Activated CD4-positive, alpha-beta memory T cell treated with anti-CD3 and anti-CD28 coated beads for 36 hours (primary cell): ENCODE measurements around the gene RAB13. TPM values are rescaled to one million over a fixed set of nuclear protein-coding genes. Genes with fewer than 3 reads are reported as not detected.

Source experiments
- CTCF ChIA-PET: fragments of 350-600 bp; sonication (Branson Sonifier 250); formaldehyde crosslinking; loops from one replicate; lab custom pipeline; 2021; ENCODE audit warnings: antibody characterized with exemption, inconsistent platforms; lab: Charles Lee
- POLR2A ChIA-PET: fragments of 350-600 bp; sonication (Branson Sonifier 250); formaldehyde crosslinking; loops from one replicate; lab custom pipeline; 2021; ENCODE audit warnings: antibody characterized with exemption; lab: Charles Lee
- DNase-seq: peaks from one replicate; pipeline ENCODE4 v3.0.0-alpha.2; 2020
- H3K27ac Mint-ChIP-seq: one replicate; pipeline ENCODE4 v1.8.0; 2021; ENCODE audit warnings: mixed read lengths
- H3K27me3 Mint-ChIP-seq: one replicate; pipeline ENCODE4 v1.8.0; 2021; ENCODE audit warnings: mixed read lengths
- H3K36me3 Mint-ChIP-seq: one replicate; pipeline ENCODE4 v1.8.0; 2021; ENCODE audit warnings: mixed read lengths
- H3K4me1 Mint-ChIP-seq: one replicate; pipeline ENCODE4 v1.8.0; 2021; ENCODE audit warnings: low read depth, mixed read lengths
- H3K4me3 Mint-ChIP-seq: one replicate; pipeline ENCODE4 v1.8.0; 2021; ENCODE audit warnings: mild to moderate bottlenecking, mixed read lengths
- H3K9me3 Mint-ChIP-seq: one replicate; pipeline ENCODE4 v1.8.0; 2021; ENCODE audit warnings: mixed read lengths
- intact Hi-C: fragments of 100-400 bp; cut with micrococcal nuclease; formaldehyde crosslinking; loops from one replicate; pipeline ENCODE4 v1.15.1; 2023
- total RNA-seq, 2 experiments: library from RNA; stranded (reverse); gene quantifications; one replicate each; pipeline ENCODE4 v1.2.3, GENCODE V29; 2021

RAB13 gene
- total RNA-seq, 2 experiments from 2014 or later: 2.9 to 4.1 TPM

DNA sequence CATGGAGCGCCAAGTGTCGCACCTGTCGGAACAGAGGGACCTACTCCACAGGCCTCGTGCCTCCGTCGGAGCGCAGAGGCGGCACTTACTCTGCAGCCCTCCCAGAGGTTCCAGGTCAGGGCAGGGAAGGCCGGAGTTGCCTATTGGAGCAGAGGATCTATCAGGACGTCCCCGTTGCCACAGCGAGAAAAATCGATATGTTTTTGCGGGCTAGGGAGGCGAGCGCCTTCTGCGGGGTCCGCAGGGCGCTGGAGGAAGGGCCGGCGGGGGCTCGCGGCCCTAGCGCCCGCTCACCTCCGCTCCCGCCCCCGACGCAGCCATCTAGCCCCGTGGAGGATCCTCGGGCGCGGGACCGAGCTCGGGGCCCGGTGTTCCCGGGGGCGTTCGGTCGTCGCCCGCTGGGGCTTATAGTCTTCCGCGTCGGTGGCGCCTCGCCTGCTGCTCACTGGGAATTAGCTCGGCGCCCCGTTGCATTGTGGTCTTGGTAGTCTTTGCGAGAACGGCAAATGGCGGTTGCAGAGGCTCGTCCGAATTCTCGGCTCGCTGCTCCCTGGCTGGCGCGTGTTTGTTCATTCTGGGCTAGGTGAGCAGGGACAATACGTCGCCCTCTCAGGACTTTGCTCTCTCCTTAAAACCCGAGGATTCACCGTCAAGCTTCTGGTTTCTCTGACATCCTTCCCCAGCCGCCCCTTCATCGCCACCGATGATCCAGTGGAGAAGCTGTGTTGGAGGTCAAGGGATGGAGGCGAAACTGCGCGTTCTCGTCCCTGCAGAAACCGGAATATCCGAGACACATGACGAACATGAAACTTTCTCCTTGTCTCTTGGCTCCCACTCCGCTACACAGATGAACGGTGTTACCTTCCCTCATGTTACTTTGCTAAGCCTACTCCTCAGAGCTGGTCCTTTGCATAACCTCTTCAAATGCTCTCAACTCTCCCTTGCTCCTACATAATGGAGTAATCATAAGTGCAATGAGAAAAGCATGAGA lies 8.6 kb downstream of the RAB13 start, which contains the start of gene JTB:
Gene JTB, minus strand, starts transcription at position 425 of the 991 bp plus-strand sequence. Its CDS starts 422 bp downstream, at position 3.
- ChIA-PET CTCF (interaction anchor here (0.6 to 3.4 kb wide), 11 partner anchors 9 to 180 kb away, joined by 3 to 44 read pairs (median 4); partner anchors contain the start of genes CREB3L4, DENND4B, RAB13 and RPS27), POLR2A (interaction anchor here (0.6 to 5.0 kb wide), 17 partner anchors 9 to 457 kb away, joined by 3 to 79 read pairs (median 5); partner anchors contain the start of genes CHTOP, CREB3L4, GATAD2B and ILF2)
- H3K27me3 Mint-ChIP-seq: no peaks in the 10 kb centered on the region
- peaks cover 31% of the 10 kb centered on the region for H3K4me1 Mint-ChIP-seq
- DNase-seq: peak; percentile 92
- peak within 1 kb of the TSS; percentile 97 for H3K27ac Mint-ChIP-seq
- intact Hi-C loops: loop anchor here (1.0 kb wide), 4 partner anchors 9 to 19 kb away; partner anchors contain the start of genes CREB3L4, CRTC2, RAB13 and RPS27
- peaks cover 36% of the 10 kb centered on the region for H3K36me3 Mint-ChIP-seq
- peak within 1 kb of the TSS; percentile 90 for H3K4me3 Mint-ChIP-seq
- H3K9me3 Mint-ChIP-seq: no peaks in the 10 kb centered on the region

DNA sequence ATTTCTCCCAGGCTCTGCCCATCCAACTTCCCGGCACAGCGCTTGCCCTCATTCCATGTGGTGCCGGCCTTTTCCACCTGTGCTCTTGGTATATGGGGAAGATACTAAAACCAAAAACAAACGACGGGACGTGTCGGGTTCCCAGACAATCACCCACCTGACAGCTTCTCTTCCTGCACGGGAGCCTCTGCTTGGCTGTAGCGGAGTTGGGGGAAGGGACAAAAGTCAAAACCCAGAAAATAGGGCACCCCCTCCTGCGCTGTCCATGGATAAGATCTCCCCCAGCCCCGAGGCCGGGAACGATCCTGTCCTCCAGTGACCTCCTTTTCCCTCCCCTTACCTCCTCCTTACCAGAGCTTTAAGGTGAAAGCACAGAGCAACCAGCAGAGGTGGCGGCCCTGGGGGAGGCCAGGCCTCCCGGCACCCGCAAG lies 9.3 kb downstream of the RAB13 start:
- H3K36me3 Mint-ChIP-seq: peaks cover 39% of the 10 kb centered on the region
- H3K4me1 Mint-ChIP-seq: peaks cover 38% of the 10 kb centered on the region
- H3K9me3 Mint-ChIP-seq: no peaks in the 10 kb centered on the region
- POLR2A ChIA-PET: interaction anchor here (0.7 to 5.0 kb wide), 11 partner anchors 10 to 343 kb away, joined by 3 to 79 read pairs (median 4); partner anchors contain the start of genes CHTOP, CREB3L4, CRTC2 and GATAD2B
- no peak for DNase-seq
- peak overlapping the region; percentile 90 for H3K4me3 Mint-ChIP-seq
- no peaks in the 10 kb centered on the region for H3K27me3 Mint-ChIP-seq
- H3K27ac Mint-ChIP-seq: peak overlapping the region; percentile 97
- CTCF ChIA-PET: interaction anchor here (1.0 to 3.4 kb wide), 8 partner anchors 9 to 172 kb away, joined by 3 to 44 read pairs (median 8); partner anchors contain the start of genes CREB3L4, DENND4B, RAB13 and RPS27
- intact Hi-C loops: loop anchor here (1.0 kb wide), 4 partner anchors 9 to 19 kb away; partner anchors contain the start of genes CREB3L4, CRTC2, RAB13 and RPS27

DNA sequence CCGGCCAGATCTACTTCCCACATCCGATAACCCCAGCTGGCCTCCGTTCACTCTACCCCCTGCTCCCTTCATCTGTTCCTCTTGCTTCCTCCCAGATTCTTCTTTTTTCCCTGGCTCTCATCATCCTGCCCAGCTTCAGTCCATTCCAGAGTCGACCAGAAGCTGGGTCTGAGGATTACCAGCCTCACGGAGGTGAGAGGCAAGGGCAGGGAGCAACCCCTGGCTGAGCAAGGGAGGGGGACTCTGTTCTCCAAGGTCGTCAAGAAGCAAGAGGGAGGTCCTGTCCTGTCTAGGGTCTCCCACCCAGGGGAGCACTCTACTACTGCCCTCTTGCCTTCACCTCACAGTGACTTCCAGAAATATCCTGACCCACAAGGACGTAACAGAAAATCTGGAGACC lies 12.6 kb downstream of the RAB13 start:
- intact Hi-C loops: no loop called here
- ChIA-PET POLR2A (interaction anchor here (0.8 to 2.3 kb wide), 2 partner anchors 11 to 17 kb away, joined by 3 to 7 read pairs; partner anchors contain the start of gene RPS27), CTCF (interaction anchor here (1.2 to 1.6 kb wide), 2 partner anchors 13 to 27 kb away, joined by 5 read pairs; partner anchors contain the start of genes DENND4B and RAB13)
- Mint-ChIP-seq H3K9me3 (no peaks in the 10 kb centered on the region), H3K4me3 (no peak overlapping the region), H3K4me1 (peaks cover 38% of the 10 kb centered on the region), H3K27ac (no peak overlapping the region), H3K27me3 (no peaks in the 10 kb centered on the region), H3K36me3 (peaks cover 39% of the 10 kb centered on the region)
- DNase-seq: no peak

DNA sequence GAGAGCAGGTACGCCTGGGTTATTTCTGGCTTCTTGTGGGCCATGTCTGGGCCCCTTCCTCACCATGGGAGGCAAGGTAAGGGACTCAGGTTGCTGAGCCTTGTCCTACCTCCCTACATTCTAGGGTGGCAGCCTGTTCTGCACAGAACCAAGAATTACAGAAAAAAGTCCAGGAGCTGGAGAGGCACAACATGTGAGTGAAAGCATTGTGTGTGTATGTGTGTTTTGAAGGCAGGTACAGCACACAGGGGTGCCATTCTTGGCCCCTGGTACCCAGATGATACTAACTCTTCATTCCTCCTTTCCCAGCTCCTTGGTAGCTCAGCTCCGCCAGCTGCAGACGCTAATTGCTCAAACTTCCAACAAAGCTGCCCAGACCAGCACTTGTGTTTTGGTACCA lies 13.1 kb downstream of the RAB13 start:
- H3K4me3 Mint-ChIP-seq: no peak overlapping the region
- H3K36me3 Mint-ChIP-seq: peaks cover 39% of the 10 kb centered on the region
- no peak overlapping the region for H3K27ac Mint-ChIP-seq
- intact Hi-C loops: no loop called here
- peaks cover 36% of the 10 kb centered on the region for H3K4me1 Mint-ChIP-seq
- POLR2A ChIA-PET: interaction anchor here (0.8 to 2.3 kb wide), 2 partner anchors 11 to 18 kb away, joined by 3 to 7 read pairs; partner anchors contain the start of gene RPS27
- no peaks in the 10 kb centered on the region for H3K9me3 Mint-ChIP-seq
- no peak for DNase-seq
- H3K27me3 Mint-ChIP-seq: no peaks in the 10 kb centered on the region
- CTCF ChIA-PET: interaction anchor here (1.2 to 1.6 kb wide), 2 partner anchors 13 to 27 kb away, joined by 5 read pairs; partner anchors contain the start of genes DENND4B and RAB13

DNA sequence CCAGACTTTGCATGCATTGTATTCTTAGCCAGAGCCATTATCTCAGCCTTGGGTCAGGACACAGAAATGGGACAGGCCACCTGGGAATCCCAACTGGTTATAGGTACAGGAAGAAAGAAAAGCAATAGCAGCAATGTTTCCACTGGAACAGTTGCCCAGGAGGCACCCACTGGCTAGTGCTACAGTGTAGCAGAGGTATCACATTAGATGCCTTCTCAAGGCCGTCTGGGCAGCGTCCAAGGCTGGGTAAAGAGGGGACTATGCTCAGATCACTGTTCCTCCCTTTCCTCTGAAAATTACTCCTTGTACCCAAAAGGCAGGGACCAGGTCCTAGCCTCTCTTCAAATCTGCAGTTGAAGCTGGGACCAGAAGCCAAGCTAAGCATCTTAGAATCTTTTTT lies 15.8 kb downstream of the RAB13 start:
- Mint-ChIP-seq H3K27ac (no peak overlapping the region), H3K4me1 (peaks cover 37% of the 10 kb centered on the region), H3K4me3 (no peak overlapping the region), H3K9me3 (no peaks in the 10 kb centered on the region), H3K27me3 (no peaks in the 10 kb centered on the region), H3K36me3 (peaks cover 29% of the 10 kb centered on the region)
- CTCF ChIA-PET: interaction anchor here (1.5 kb wide), 1 partner anchor 15 kb away, joined by 5 read pairs; no protein-coding TSS in a partner anchor
- POLR2A ChIA-PET: no interaction called here
- no peak for DNase-seq
- intact Hi-C loops: no loop called here

DNA sequence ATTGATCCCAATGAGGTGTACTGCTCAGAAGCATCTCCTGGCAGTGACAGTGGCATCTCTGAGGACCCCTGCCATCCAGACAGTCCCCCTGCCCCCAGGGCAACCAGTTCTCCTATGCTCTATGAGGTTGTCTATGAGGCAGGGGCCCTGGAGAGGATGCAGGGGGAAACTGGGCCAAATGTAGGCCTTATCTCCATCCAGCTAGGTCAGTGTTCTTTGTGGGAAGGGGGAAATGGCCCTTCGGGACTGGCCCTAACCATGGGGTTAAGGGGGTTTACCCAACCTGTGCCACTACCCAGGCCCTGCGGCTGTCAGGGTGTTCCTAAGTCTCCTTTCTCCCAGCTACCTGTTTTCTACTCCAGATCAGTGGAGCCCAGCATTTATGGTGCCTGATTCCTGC lies 17.2 kb downstream of the RAB13 start:
- H3K36me3 Mint-ChIP-seq: peaks cover 19% of the 10 kb centered on the region
- H3K4me1 Mint-ChIP-seq: peaks cover 41% of the 10 kb centered on the region
- intact Hi-C loops: loop anchor here (10.0 kb wide), 3 partner anchors 306 to 466 kb away; partner anchors contain the start of genes HAX1, S100A3, S100A4 and S100A5
- DNase-seq: no peak
- no peaks in the 10 kb centered on the region for H3K27me3 Mint-ChIP-seq
- no peak overlapping the region for H3K4me3 Mint-ChIP-seq
- H3K9me3 Mint-ChIP-seq: no peaks in the 10 kb centered on the region
- ChIA-PET POLR2A (interaction anchor here (1.4 to 4.1 kb wide), 3 partner anchors 8 to 46 kb away, joined by 5 to 79 read pairs (median 21); partner anchors contain the start of genes GATAD2B, JTB and RPS27), CTCF (interaction anchor here (1.0 to 4.7 kb wide), 3 partner anchors 9 to 23 kb away, joined by 3 to 44 read pairs (median 4); partner anchors contain the start of genes DENND4B and JTB)
- H3K27ac Mint-ChIP-seq: no peak overlapping the region

DNA sequence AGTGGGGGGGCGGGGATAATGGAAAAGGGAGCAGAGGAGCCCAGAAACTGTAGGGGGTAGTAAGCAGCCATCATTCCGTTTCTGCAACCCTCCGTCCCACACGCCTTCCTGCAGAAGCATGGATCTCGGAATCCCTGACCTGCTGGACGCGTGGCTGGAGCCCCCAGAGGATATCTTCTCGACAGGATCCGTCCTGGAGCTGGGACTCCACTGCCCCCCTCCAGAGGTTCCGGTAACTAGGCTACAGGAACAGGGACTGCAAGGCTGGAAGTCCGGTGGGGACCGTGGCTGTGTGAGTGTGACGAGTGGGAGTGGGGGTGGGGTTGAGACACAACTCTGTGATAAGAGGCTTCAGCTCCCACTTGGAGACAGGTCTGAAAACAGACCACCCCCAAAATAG lies 17.7 kb downstream of the RAB13 start:
- DNase-seq: no peak
- no peaks in the 10 kb centered on the region for H3K9me3 Mint-ChIP-seq
- peaks cover 17% of the 10 kb centered on the region for H3K36me3 Mint-ChIP-seq
- H3K27ac Mint-ChIP-seq: peak overlapping the region; percentile 90
- H3K4me1 Mint-ChIP-seq: peaks cover 42% of the 10 kb centered on the region
- no peaks in the 10 kb centered on the region for H3K27me3 Mint-ChIP-seq
- ChIA-PET CTCF (interaction anchor here (1.2 to 4.7 kb wide), 4 partner anchors 9 to 170 kb away, joined by 3 to 44 read pairs (median 4); partner anchors contain the start of genes CRTC2 and JTB), POLR2A (interaction anchor here (0.9 to 4.1 kb wide), 5 partner anchors 8 to 423 kb away, joined by 3 to 79 read pairs (median 21); partner anchors contain the start of genes DENND4B, GATAD2B, JTB and S100A4)
- intact Hi-C loops: loop anchor here (10.0 kb wide), 3 partner anchors 306 to 466 kb away; partner anchors contain the start of genes HAX1, S100A3, S100A4 and S100A5
- peak overlapping the region; percentile 87 for H3K4me3 Mint-ChIP-seq

DNA sequence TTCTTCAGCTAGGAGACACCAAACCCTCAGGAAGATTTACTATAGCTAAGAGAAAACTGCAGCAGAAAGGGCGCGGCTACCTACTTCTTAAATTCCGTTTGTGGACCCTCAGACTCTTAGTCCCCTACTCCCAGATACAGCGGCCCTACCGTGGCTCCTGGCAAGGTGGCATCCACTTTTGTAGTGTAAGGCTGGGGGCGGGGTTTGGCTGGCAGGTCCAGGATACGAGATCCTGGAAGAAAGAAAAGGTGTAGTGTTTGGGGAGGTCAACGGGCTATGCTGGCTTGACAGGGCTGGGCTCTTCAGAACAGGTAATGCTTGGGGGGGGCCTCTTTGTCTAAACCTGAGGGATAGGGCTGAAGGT lies 18.2 kb downstream of the RAB13 start:
- POLR2A ChIA-PET: interaction anchor here (0.8 to 4.1 kb wide), 9 partner anchors 9 to 423 kb away, joined by 3 to 79 read pairs (median 6); partner anchors contain the start of genes DENND4B, GATAD2B, JTB and RAB13
- no peaks in the 10 kb centered on the region for H3K9me3 Mint-ChIP-seq
- H3K4me3 Mint-ChIP-seq: peak overlapping the region; percentile 87
- H3K36me3 Mint-ChIP-seq: peaks cover 14% of the 10 kb centered on the region
- DNase-seq: no peak
- CTCF ChIA-PET: interaction anchor here (0.7 to 4.7 kb wide), 11 partner anchors 9 to 396 kb away, joined by 3 to 44 read pairs (median 3); partner anchors contain the start of genes CRTC2, DENND4B and JTB
- peaks cover 42% of the 10 kb centered on the region for H3K4me1 Mint-ChIP-seq
- intact Hi-C loops: loop anchor here (1.0 to 10.0 kb wide), 7 partner anchors 9 to 467 kb away; partner anchors contain the start of genes CRTC2, GATAD2B, HAX1 and JTB
- H3K27ac Mint-ChIP-seq: peak overlapping the region; percentile 90
- no peaks in the 10 kb centered on the region for H3K27me3 Mint-ChIP-seq

DNA sequence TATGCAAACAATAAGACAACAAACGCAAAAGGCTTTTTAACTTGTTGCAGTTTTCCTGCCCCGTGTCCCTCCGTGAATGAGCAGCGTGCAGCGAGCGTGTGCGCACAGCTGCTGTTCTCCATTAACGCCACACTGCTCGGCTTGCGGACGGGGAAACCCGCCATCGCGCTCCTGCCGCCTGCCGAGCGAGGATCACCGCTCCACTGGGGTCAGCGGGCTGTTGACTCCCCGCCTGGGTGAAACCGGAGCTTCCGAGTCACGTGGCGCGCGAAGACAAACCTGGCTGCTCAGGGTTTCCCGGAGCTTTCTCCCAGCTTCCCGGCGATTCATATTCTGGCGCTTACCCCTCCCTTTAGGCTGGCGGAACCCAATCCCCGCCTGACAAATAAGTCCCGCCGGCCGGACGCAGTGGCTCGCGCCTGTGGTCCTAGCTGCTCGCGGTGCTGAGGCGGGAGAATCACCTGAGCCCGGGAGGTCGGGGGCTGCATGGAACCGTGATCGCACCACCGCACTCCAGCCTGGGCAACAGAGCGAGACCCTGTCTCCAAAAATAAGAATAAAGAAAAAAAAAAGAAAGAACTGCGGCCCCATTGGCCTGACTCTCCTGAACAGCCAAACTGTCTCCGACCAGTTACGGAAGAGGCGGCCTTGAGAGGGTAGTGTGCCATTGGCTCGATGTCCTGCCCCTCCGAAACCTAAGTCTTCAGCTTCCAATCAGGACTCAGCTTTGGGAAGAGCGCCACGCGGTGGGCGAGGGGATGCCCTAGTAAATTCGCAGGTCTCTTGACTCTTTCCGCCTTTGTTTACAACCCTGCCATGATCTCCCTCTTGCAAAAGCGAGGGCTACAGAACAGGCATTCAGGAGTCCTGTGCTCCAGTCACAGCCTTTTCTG lies 18.8 kb downstream of the RAB13 start, which contains the start of gene CREB3L4:
Gene CREB3L4, plus strand, starts transcription at position 796 of the 893 bp plus-strand sequence. CDS start 624 bp downstream, outside the sequence.
- POLR2A ChIA-PET: interaction anchor here (0.8 to 4.1 kb wide), 12 partner anchors 9 to 422 kb away, joined by 3 to 79 read pairs (median 6); partner anchors contain the start of genes CRTC2, DENND4B, GATAD2B and JTB
- peaks cover 41% of the 10 kb centered on the region for H3K4me1 Mint-ChIP-seq
- intact Hi-C loops: loop anchor here (1.0 to 10.0 kb wide), 7 partner anchors 9 to 467 kb away; partner anchors contain the start of genes CRTC2, GATAD2B, HAX1 and JTB

More for the DNA sequence above, 18.8 kb downstream of the RAB13 start, which contains the start of gene CREB3L4:
- no peaks in the 10 kb centered on the region for H3K27me3 Mint-ChIP-seq
- no peaks in the 10 kb centered on the region for H3K9me3 Mint-ChIP-seq
- DNase-seq: peak; percentile 92
- H3K4me3 Mint-ChIP-seq: peak within 1 kb of the TSS; percentile 87
- peak within 1 kb of the TSS; percentile 90 for H3K27ac Mint-ChIP-seq
- CTCF ChIA-PET: interaction anchor here (0.7 to 4.7 kb wide), 13 partner anchors 9 to 434 kb away, joined by 3 to 44 read pairs (median 3); partner anchors contain the start of genes CRTC2, DENND4B, JTB and RAB13
- peaks cover 11% of the 10 kb centered on the region for H3K36me3 Mint-ChIP-seq
